ENCODE results near the gene FN3KRP. TPM values are rescaled to one million over a fixed set of nuclear protein-coding genes. Genes with fewer than 3 reads are reported as not detected.
"Not testable (repeated sequence)": the region's sequence is repeated elsewhere in the genome, so short reads cannot be mapped to it uniquely, and the experiment has no call there.

FN3KRP gene
- total and polyA plus RNA-seq, 2 of the 13 experiments (the other 11 are each of a cell fraction or from before 2014, with no cell fraction given): 22.4 to 28.2 TPM

DNA sequence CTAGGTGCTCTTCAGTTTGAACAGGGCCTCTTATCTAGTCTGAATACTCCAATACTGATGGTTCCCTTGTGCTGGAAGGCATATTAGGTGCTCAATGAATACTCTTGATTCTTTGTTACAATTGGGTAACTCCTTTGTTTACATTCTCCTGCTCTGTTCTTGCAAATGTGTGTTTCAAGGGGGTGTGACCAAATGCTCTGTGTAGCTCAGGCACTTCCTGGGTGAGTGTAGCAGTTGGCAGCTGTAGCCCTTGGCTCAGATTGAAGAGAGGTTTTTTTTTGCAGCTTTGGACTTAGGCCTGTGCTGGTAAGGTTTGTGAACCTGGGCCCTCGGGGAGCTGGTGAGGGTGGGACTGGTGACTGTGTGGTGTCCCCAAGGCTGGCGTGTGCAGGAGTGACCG, 55.5 kb downstream of the FN3KRP start (continued):
- TF ChIP-seq MBNL3 (CRISPR knock-in tag; conservative IDR thresholded peaks at IDR 0.05) (no peak), FOXA3 (CRISPR knock-in tag; IDR thresholded peaks at IDR 0.05) (peak; percentile 94), HDAC1 (CRISPR knock-in tag; IDR thresholded peaks at IDR 0.05) (peak; percentile 25; the same call in 1 of the 2 replicates), PAWR (CRISPR knock-in tag; IDR thresholded peaks at IDR 0.05; ENCODE audit: borderline replicate concordance) (no peak), KLF16 (CRISPR knock-in tag; IDR thresholded peaks at IDR 0.05) (0 out of 4 replicates have a peak, but pooled peaks of 1 of the 2 experiments have one; percentile 64), ZNF138 (CRISPR knock-in tag; IDR thresholded peaks at IDR 0.05; ENCODE audit: low read depth) (no peak), HNRNPUL1 (IDR thresholded peaks at IDR 0.05; ENCODE audit: low read depth, low read length) (no peak), TOE1 (CRISPR knock-in tag; IDR thresholded peaks at IDR 0.05) (no peak), ZNF605 (CRISPR knock-in tag; IDR thresholded peaks at IDR 0.05) (no peak)
- TF ChIP-seq, protein P1, sequence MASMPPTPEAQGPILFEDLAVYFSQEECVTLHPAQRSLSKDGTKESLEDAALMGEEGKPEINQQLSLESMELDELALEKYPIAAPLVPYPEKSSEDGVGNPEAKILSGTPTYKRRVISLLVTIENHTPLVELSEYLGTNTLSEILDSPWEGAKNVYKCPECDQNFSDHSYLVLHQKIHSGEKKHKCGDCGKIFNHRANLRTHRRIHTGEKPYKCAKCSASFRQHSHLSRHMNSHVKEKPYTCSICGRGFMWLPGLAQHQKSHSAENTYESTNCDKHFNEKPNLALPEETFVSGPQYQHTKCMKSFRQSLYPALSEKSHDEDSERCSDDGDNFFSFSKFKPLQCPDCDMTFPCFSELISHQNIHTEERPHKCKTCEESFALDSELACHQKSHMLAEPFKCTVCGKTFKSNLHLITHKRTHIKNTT (CRISPR knock-in tag; IDR thresholded peaks at IDR 0.05): no peak

DNA sequence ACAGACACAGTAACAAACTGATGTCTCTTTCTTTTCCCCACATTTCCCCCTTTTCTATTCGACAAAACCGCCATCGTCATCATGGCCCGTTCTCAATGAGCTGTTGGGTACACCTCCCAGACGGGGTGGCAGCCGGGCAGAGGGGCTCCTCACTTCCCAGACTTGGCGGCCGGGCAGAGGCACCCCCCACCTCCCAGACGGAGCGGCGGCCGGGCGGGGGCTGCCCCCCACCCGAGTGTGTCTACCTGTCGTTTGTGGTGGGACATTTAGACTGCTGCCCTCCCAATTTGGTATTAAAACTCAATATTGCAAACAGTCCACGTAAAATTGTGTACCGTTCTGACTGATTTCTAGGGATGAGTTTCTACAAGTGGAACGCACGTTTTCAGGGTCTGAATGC, 58.0 kb downstream of the FN3KRP start:
- FAIRE-seq; DNase-seq (ENCODE audit: low spot score); H3K9ac ChIP-seq (ENCODE audit: insufficient read depth, low read depth, low read length); POLR2A ChIA-PET; H3K79me2 ChIP-seq (ENCODE audit: insufficient read depth, low read length); H3K27ac ChIP-seq (ENCODE audit: extremely low read length, insufficient read depth, low read length); in situ Hi-C loops (cut with HindIII; ENCODE audit: extremely low pct_ligation_motif_present, low pct_unique_long_range_greater_than_20kb); BruUV-seq (replicated peaks); H3K4me1 ChIP-seq (ENCODE audit: insufficient read depth, low read length); H2AFZ ChIP-seq (ENCODE audit: low read length); ATAC-seq; H3K9me3 ChIP-seq (ENCODE audit: low read length); H3K27me3 ChIP-seq (ENCODE audit: control insufficient read depth in 1 of 2, insufficient read depth in 2 of 2, low read length in 2 of 2); H3K4me3 ChIP-seq (replicated peaks in 1 of 3; ENCODE audit: insufficient read depth in 1 of 3, low read depth in 2 of 3, low read length in 3 of 3); H4K20me1 ChIP-seq (ENCODE audit: insufficient read depth, low read length): not testable (repeated sequence)
- intact Hi-C loops (cut with micrococcal nuclease; ENCODE audit: unreplicated experiment): loop anchor here (2.0 kb wide), 2 partner anchors 36 to 96 kb away; no protein-coding TSS in a partner anchor
- 84% methylated on average over 19 of the region's 19 CpGs for WGBS (ENCODE audit: low lambda C conversion rate)
- Histone ChIP-seq H3K4me2 (ENCODE audit: low read depth, low read length) (peak overlapping the region; percentile 51; the same call in 1 of the 2 replicates), H3K36me3 (replicated peaks in 1 of 2; ENCODE audit: control insufficient read depth in 1 of 2, insufficient read depth in 2 of 2, low read length in 2 of 2) (peaks cover 9 to 40% of the 10 kb centered on the region in 2 experiments; a peak in 4 of 5 replicates)
- TF ChIP-seq, protein P2, sequence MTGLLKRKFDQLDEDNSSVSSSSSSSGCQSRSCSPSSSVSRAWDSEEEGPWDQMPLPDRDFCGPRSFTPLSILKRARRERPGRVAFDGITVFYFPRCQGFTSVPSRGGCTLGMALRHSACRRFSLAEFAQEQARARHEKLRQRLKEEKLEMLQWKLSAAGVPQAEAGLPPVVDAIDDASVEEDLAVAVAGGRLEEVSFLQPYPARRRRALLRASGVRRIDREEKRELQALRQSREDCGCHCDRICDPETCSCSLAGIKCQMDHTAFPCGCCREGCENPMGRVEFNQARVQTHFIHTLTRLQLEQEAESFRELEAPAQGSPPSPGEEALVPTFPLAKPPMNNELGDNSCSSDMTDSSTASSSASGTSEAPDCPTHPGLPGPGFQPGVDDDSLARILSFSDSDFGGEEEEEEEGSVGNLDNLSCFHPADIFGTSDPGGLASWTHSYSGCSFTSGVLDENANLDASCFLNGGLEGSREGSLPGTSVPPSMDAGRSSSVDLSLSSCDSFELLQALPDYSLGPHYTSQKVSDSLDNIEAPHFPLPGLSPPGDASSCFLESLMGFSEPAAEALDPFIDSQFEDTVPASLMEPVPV (CRISPR knock-in tag; IDR thresholded peaks at IDR 0.05): peak; percentile 35; the same call in 1 of the 2 replicates
- CTCF ChIA-PET (ENCODE audit: low intra/inter-chr PET ratio, low total read pairs): interaction anchor here (1.3 to 2.1 kb wide), 3 partner anchors 58 to 106 kb away, joined by 3 to 18 read pairs (median 15); partner anchors contain the start of gene FN3KRP
